ENCODE measurements around the gene APP. TPM values are rescaled to one million over a fixed set of nuclear protein-coding genes. Genes with fewer than 3 reads are reported as not detected.

Gene APP
- total and polyA plus RNA-seq, 3 donors from 2014 or later: 390 to 670 (median 409) TPM

GRCh38 chr21:26105819-26106218 is 64.8 kb downstream of the APP start:
- no peak overlapping the region for H3K4me3 ChIP-seq
- H3K36me3 ChIP-seq (ENCODE audit: low read depth, missing control alignments): no peaks in the 10 kb centered on the region
- no peaks in the 10 kb centered on the region for H3K27me3 ChIP-seq
- H3K9me3 ChIP-seq: no peaks in the 10 kb centered on the region
- no peak overlapping the region for H3K27ac ChIP-seq
- intact Hi-C loops (cut with DNase I; ENCODE audit: low total_unique reads): no loop called here
- WGBS, 2 donors: 73 to 92% methylated on average over 5 of the region's 5 CpGs
- TF ChIP-seq CTCF (IDR thresholded peaks at IDR 0.05) (no peak), POLR2A (IDR thresholded peaks at IDR 0.05) (no peak)
- DNase-seq: no peak
- peaks cover 4% of the 10 kb centered on the region for H3K4me1 ChIP-seq

GRCh38 chr21:26100573-26100972 is 70.0 kb downstream of the APP start:
- no peaks in the 10 kb centered on the region for H3K4me1 ChIP-seq
- 77 to 81% methylated on average over 2 of the region's 2 CpGs for WGBS, 2 donors
- DNase-seq: no peak
- no peak for TF ChIP-seq POLR2A (IDR thresholded peaks at IDR 0.05)
- no peak for TF ChIP-seq CTCF (IDR thresholded peaks at IDR 0.05)
- no peak overlapping the region for H3K4me3 ChIP-seq
- H3K9me3 ChIP-seq: no peaks in the 10 kb centered on the region
- H3K36me3 ChIP-seq (ENCODE audit: low read depth, missing control alignments): no peaks in the 10 kb centered on the region
- H3K27me3 ChIP-seq: no peaks in the 10 kb centered on the region
- intact Hi-C loops (cut with DNase I; ENCODE audit: low total_unique reads): no loop called here
- no peak overlapping the region for H3K27ac ChIP-seq

GRCh38 chr21:26099610-26100219 is 70.9 kb downstream of the APP start:
- DNase-seq: no peak
- no peaks in the 10 kb centered on the region for H3K27me3 ChIP-seq
- no peaks in the 10 kb centered on the region for H3K9me3 ChIP-seq
- no peaks in the 10 kb centered on the region for H3K4me1 ChIP-seq
- intact Hi-C loops (cut with DNase I; ENCODE audit: low total_unique reads): no loop called here
- no peaks in the 10 kb centered on the region for H3K36me3 ChIP-seq (ENCODE audit: low read depth, missing control alignments)
- no peak overlapping the region for H3K4me3 ChIP-seq
- TF ChIP-seq CTCF (IDR thresholded peaks at IDR 0.05): no peak
- no peak for TF ChIP-seq POLR2A (IDR thresholded peaks at IDR 0.05)
- WGBS, 2 donors: 62 to 73% methylated on average over 7 of the region's 7 CpGs
- H3K27ac ChIP-seq: no peak overlapping the region

- intact Hi-C loops (cut with DNase I; ENCODE audit: low total_unique reads): no loop called here
- Histone ChIP-seq H3K36me3 (ENCODE audit: low read depth, missing control alignments) (no peaks in the 10 kb centered on the region), H3K4me1 (no peaks in the 10 kb centered on the region), H3K9me3 (no peaks in the 10 kb centered on the region), H3K4me3 (no peak overlapping the region), H3K27me3 (no peaks in the 10 kb centered on the region), H3K27ac (no peak overlapping the region)
- WGBS, 2 donors: 75 to 78% methylated on average over 4 of the region's 4 CpGs
- no peak for DNase-seq
- TF ChIP-seq POLR2A (IDR thresholded peaks at IDR 0.05) (no peak), CTCF (IDR thresholded peaks at IDR 0.05) (no peak)
These were observed 71.7 kb downstream of the APP start for GRCh38 chr21:26098772-26099397.

- WGBS, 2 donors: 89 to 100% methylated on average over 4 of the region's 4 CpGs
- no peaks in the 10 kb centered on the region for H3K27me3 ChIP-seq
- no peak for TF ChIP-seq CTCF (IDR thresholded peaks at IDR 0.05)
- TF ChIP-seq POLR2A (IDR thresholded peaks at IDR 0.05): no peak
- no peak overlapping the region for H3K27ac ChIP-seq
- no peaks in the 10 kb centered on the region for H3K9me3 ChIP-seq
- no peaks in the 10 kb centered on the region for H3K36me3 ChIP-seq (ENCODE audit: low read depth, missing control alignments)
- no peaks in the 10 kb centered on the region for H3K4me1 ChIP-seq
- no peak overlapping the region for H3K4me3 ChIP-seq
- intact Hi-C loops (cut with DNase I; ENCODE audit: low total_unique reads): no loop called here
- DNase-seq: no peak
These were observed 73.1 kb downstream of the APP start for GRCh38 chr21:26097475-26097874.
